Measurements from ENCODE around the gene DNAH17. TPM values are rescaled to one million over a fixed set of nuclear protein-coding genes. Genes with fewer than 3 reads are reported as not detected.

DNAH17 gene
- total RNA-seq, 1 experiment from 2014 or later, result 0.13 TPM

GRCh38 chr17:78461799-78462053 is 115.5 kb downstream of the DNAH17 start:
- H4K8ac ChIP-seq (replicated peaks; ENCODE audit: insufficient read length, low read depth, low read length), result no peak overlapping the region
- no peak overlapping the region for H4K5ac ChIP-seq (ENCODE audit: insufficient read length, low read depth, low read length)
- Mint-ChIP-seq H3K4me3 (no peak overlapping the region), H3K4me1 (peaks cover 0 to 3% of the 10 kb centered on the region in 2 experiments; a peak in 1 of 4 replicates), H3K27me3 (ENCODE audit: low read depth) (no peaks in the 10 kb centered on the region), H3K9me3 (peaks cover 4 to 7% of the 10 kb centered on the region in 2 experiments; a peak in 3 of 5 replicates), H3K27ac (no peak overlapping the region; a peak in 1 of 7 replicates), H3K36me3 (ENCODE audit: insufficient read depth in 1 of 3, low read depth in 3 of 3) (peaks cover 0 to 6% (median 3%) of the 10 kb centered on the region in 3 experiments; a peak in 2 of 7 replicates)
- WGBS (ENCODE audit: extremely low coverage, insufficient read length, low lambda C conversion rate), result no CpG with 5 or more reads among the region's 6 CpGs
- H2AFZ ChIP-seq (ENCODE audit: low read length), result no peak overlapping the region
- H3T11ph ChIP-seq (ENCODE audit: low read length), result no peak overlapping the region
- no peaks in the 10 kb centered on the region for H3K27me3 ChIP-seq (ENCODE audit: insufficient read depth, low read length)
- no peak overlapping the region for H4K91ac ChIP-seq (ENCODE audit: insufficient read length, low read depth, low read length)
- H2BK20ac ChIP-seq (ENCODE audit: low read depth, low read length, poor library complexity, severe bottlenecking), result no peak overlapping the region
- no peaks in the 10 kb centered on the region for H3K79me1 ChIP-seq (ENCODE audit: insufficient read depth, low read depth, low read length, poor library complexity, severe bottlenecking)
- no peaks in the 10 kb centered on the region for H3K79me2 ChIP-seq (ENCODE audit: insufficient read depth, low read length)
- H3K9me3 ChIP-seq (ENCODE audit: control insufficient read depth, low read depth, low read length), result no peaks in the 10 kb centered on the region
- no peak overlapping the region for H3K27ac ChIP-seq (ENCODE audit: insufficient read length, low read depth, low read length)
- no peaks in the 10 kb centered on the region; the same call in 1 of the 2 replicates for H3K4me1 ChIP-seq (ENCODE audit: insufficient read depth, low read length)
- no peak for TF ChIP-seq CTCF (conservative IDR thresholded peaks at IDR 0.05)
- no peak overlapping the region for H3K4ac ChIP-seq (ENCODE audit: low read depth, low read length)
- H3K23ac ChIP-seq (ENCODE audit: insufficient read length, low read depth, low read length), result no peak overlapping the region
- no peak overlapping the region for H2BK120ac ChIP-seq (ENCODE audit: low read depth, low read length, poor library complexity, severe bottlenecking)
- no peak overlapping the region for H2BK5ac ChIP-seq (ENCODE audit: insufficient read length, low read length)
- no peak overlapping the region for H2AK5ac ChIP-seq (ENCODE audit: insufficient read length, low read length)
- H3K14ac ChIP-seq (ENCODE audit: insufficient read depth, low read length), result no peak overlapping the region
- H2BK12ac ChIP-seq (ENCODE audit: insufficient read length, low read depth, low read length), result no peak overlapping the region
- no peak overlapping the region for H3K4me2 ChIP-seq (ENCODE audit: insufficient read depth, insufficient read length, low read length)
- H3K23me2 ChIP-seq (ENCODE audit: insufficient read length, low read depth, low read length, poor library complexity, severe bottlenecking), result no peaks in the 10 kb centered on the region
- no peak overlapping the region for H3K56ac ChIP-seq (ENCODE audit: insufficient read length, low read depth, low read length)
- no peaks in the 10 kb centered on the region for H4K20me1 ChIP-seq (ENCODE audit: control insufficient read depth, insufficient read depth, insufficient read length)
- H2BK15ac ChIP-seq (ENCODE audit: low read depth, low read length), result no peak overlapping the region
- DNase-seq, result no peak
- no peak overlapping the region for H3K18ac ChIP-seq (ENCODE audit: insufficient read length, low read depth, low read length)
- no peak overlapping the region for H3K9ac ChIP-seq (ENCODE audit: extremely low read depth, insufficient read length, low read length)

All from H9 (cell line).